Esophagus muscularis mucosa (tissue), 4 donors: ENCODE data around the gene PLEKHG4. TPM values are rescaled to one million over a fixed set of nuclear protein-coding genes. Genes with fewer than 3 reads are reported as not detected.
A peak's percentile ranks its signal among the peaks of the same experiment; 100 is the strongest.

Experiments
- DNase-seq: peaks from one replicate; pipeline ENCODE4 v3.0.0-alpha.2; 2017; ENCODE audit errors: extremely low spot score
- H3K27ac ChIP-seq, 4 donors: fragments of 200-600 bp; sonication (generic); replicated peaks in 1 of 4; 1 replicate in 3 of 4; 2 replicates in 1 of 4; pipeline ENCODE4 v1.5.1; 2016 to 2019; ENCODE audit warnings: mild to moderate bottlenecking in 1 of 4
- H3K27me3 ChIP-seq, 4 donors: fragments of 200-600 bp; sonication (generic); one replicate each; pipeline versions ENCODE4 v1.5.1 to v1.6.0; 2016 to 2019
- H3K36me3 ChIP-seq, 4 donors: fragments of 200-600 bp; sonication (generic); one replicate each; pipeline ENCODE4 v1.5.1; 2016 to 2019
- H3K4me1 ChIP-seq, 4 donors: fragments of 200-600 bp; sonication (generic); one replicate each; pipeline ENCODE4 v1.5.1; 2016 to 2019
- H3K4me3 ChIP-seq, 4 donors: fragments of 200-600 bp; sonication (generic); 1 replicate in 2 of 4; 2 replicates in 2 of 4; pipeline ENCODE4 v1.5.1; 2016 to 2019; ENCODE audit warnings: mild to moderate bottlenecking in 4 of 4, moderate library complexity in 1 of 4
- H3K9me3 ChIP-seq, 4 donors: fragments of 200-600 bp; sonication (generic); 1 replicate in 3 of 4; 2 replicates in 1 of 4; pipeline ENCODE4 v1.5.1; 2016 to 2019
- CTCF ChIP-seq, 3 experiments: fragments of 200-600 bp in 2 of 3; fragments of 450-650 bp in 1 of 3; sonication (generic) in 2 of 3; IDR thresholded peaks; one replicate each; pipeline ENCODE4 v1.5.1; 2017 to 2019; ENCODE audit warnings: antibody characterized with exemption in 3 of 3, mild to moderate bottlenecking in 2 of 3, moderate library complexity in 1 of 3
- EP300 ChIP-seq: sonication (generic); formaldehyde crosslinking; IDR thresholded peaks from one replicate; pipeline ENCODE4 v1.6.1; 2017; ENCODE audit warnings: antibody characterized with exemption
- POLR2A ChIP-seq: fragments of 450-650 bp; IDR thresholded peaks from one replicate; pipeline ENCODE4 v1.6.1; 2017; ENCODE audit warnings: antibody characterized with exemption, moderate library complexity, mild to moderate bottlenecking, low read depth
- POLR2AphosphoS5 ChIP-seq, 2 donors: sonication (generic); formaldehyde crosslinking; IDR thresholded peaks; one replicate each; pipeline ENCODE4 v1.6.1; 2017; ENCODE audit warnings: antibody characterized with exemption in 2 of 2
- WGBS: methylation state at CpG from one replicate; pipeline ENCODE4 v1.1.5; 2018; 5-methylcytosine and 5-hydroxymethylcytosine counted together
- intact Hi-C: fragments of 100-400 bp; cut with DNase I; formaldehyde crosslinking; loops from one replicate; pipeline ENCODE4 v1.15.1; 2023
- total RNA-seq, 4 donors: library from RNA; depleted of rRNA; stranded (reverse); fragments of >200 nt; gene quantifications; one replicate each; pipeline versions ENCODE4 v1.1.0 to v1.2.1, GENCODE V29; 2016

The PLEKHG4 gene
- total RNA-seq, 4 donors from 2014 or later, result 3.0 to 8.7 (median 3.2) TPM

GRCh38 chr16:67237396-67238277 lies 41.7 kb upstream of the PLEKHG4 start:
- Histone ChIP-seq H3K27ac (no peak overlapping the region), H3K4me3 (no peak overlapping the region), H3K27me3 (no peaks in the 10 kb centered on the region), H3K9me3 (no peaks in the 10 kb centered on the region), H3K36me3 (peaks cover 40 to 74% (median 71%) of the 10 kb centered on the region in 4 donors), H3K4me1 (peaks cover 23 to 26% (median 24%) of the 10 kb centered on the region in 4 donors)
- TF ChIP-seq EP300 (no peak), POLR2A (no peak), POLR2AphosphoS5 (IDR thresholded peaks at IDR 0.05) (no peak), CTCF (IDR thresholded peaks at IDR 0.05) (no peak)
- 82% methylated on average over 16 of the region's 16 CpGs for WGBS
- intact Hi-C loops, result no loop called here
- no peak for DNase-seq

- Histone ChIP-seq H3K27me3 (no peaks in the 10 kb centered on the region), H3K4me1 (peaks cover 28 to 32% (median 29%) of the 10 kb centered on the region in 4 donors), H3K36me3 (peaks cover 39 to 68% (median 65%) of the 10 kb centered on the region in 4 donors), H3K4me3 (no peak overlapping the region), H3K9me3 (no peaks in the 10 kb centered on the region), H3K27ac (no peak overlapping the region)
- 96% methylated on average over 3 of the region's 3 CpGs for WGBS
- TF ChIP-seq POLR2AphosphoS5 (IDR thresholded peaks at IDR 0.05) (no peak), EP300 (no peak), POLR2A (no peak), CTCF (IDR thresholded peaks at IDR 0.05) (no peak)
- intact Hi-C loops, result no loop called here
- DNase-seq, result no peak
Observed at GRCh38 chr16:67238278-67238575, 41.1 kb upstream of the PLEKHG4 start.

- H3K9me3 ChIP-seq, result no peaks in the 10 kb centered on the region
- no peak overlapping the region for H3K4me3 ChIP-seq
- H3K4me1 ChIP-seq, result peaks cover 35 to 39% (median 36%) of the 10 kb centered on the region in 4 donors
- H3K27ac ChIP-seq, result no peak overlapping the region
- no peaks in the 10 kb centered on the region for H3K27me3 ChIP-seq
- DNase-seq, result no peak
- intact Hi-C loops, result no loop called here
- TF ChIP-seq CTCF (IDR thresholded peaks at IDR 0.05) (no peak), EP300 (no peak), POLR2AphosphoS5 (IDR thresholded peaks at IDR 0.05) (no peak), POLR2A (no peak)
- peaks cover 36 to 61% (median 58%) of the 10 kb centered on the region in 4 donors for H3K36me3 ChIP-seq
- WGBS, result 88% methylated on average over 7 of the region's 9 CpGs
Observed at GRCh38 chr16:67238806-67239470, 40.4 kb upstream of the PLEKHG4 start.

- intact Hi-C loops, result no loop called here
- Histone ChIP-seq H3K27ac (peak overlapping the region; percentile 40 to 65 (median 48)), H3K36me3 (peaks cover 36 to 45% (median 44%) of the 10 kb centered on the region in 4 donors), H3K9me3 (no peaks in the 10 kb centered on the region), H3K27me3 (no peaks in the 10 kb centered on the region), H3K4me3 (no peak overlapping the region), H3K4me1 (peaks cover 50 to 55% (median 51%) of the 10 kb centered on the region in 4 donors)
- WGBS, result 88% methylated on average over 4 of the region's 4 CpGs
- DNase-seq, result no peak
- no peak for TF ChIP-seq POLR2AphosphoS5 (IDR thresholded peaks at IDR 0.05)
- TF ChIP-seq EP300, result no peak
- TF ChIP-seq POLR2A, result no peak
- TF ChIP-seq CTCF (IDR thresholded peaks at IDR 0.05), result no peak
Observed at GRCh38 chr16:67240506-67240905, 38.8 kb upstream of the PLEKHG4 start.
